Measurements from ENCODE around the gene ZNF492. TPM values are rescaled to one million over a fixed set of nuclear protein-coding genes. Genes with fewer than 3 reads are reported as not detected.

The ZNF492 gene
- total and polyA plus RNA-seq, 2 of the 8 experiments (the other 6 are each of a cell fraction or from before 2014, with no cell fraction given), result not detected

DNA sequence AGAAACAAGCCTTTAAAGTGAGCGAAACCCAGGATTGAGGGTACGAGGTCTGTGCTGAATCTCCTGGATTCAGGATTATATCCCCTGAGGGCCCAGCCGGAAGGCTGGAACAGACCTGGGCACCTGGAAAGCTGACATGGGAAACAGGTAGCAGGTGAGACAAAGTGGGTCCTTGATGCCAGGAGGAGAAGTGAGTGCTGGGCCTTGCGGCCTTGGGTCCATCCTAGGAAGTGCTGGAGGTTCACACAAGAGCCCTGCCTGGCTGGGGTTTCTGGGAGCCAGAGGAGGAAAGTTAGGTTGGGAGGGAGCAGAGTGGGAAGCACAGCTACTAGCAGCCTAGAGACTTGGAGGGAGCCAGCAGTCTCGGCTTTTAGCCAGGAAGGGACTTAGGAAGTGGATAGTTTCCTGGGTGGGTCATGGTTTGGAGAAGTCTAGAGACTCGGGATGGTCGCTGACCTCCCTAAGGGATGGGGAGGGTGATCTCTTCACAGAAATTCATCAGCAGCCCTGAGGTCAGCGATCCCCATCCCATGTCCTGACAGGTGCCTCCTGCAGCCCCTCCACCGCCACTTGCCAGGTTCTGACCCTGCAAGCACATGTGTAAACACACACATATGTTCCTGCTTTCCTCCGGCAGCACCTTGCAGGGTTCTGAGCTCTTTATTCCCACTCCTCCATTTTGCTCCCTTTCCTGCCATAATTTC lies 29.4 kb upstream of the ZNF492 start:
- H3K18ac ChIP-seq (ENCODE audit: extremely low read depth, low read length), result no peak overlapping the region
- H3K9ac ChIP-seq (replicated peaks in 1 of 4; ENCODE audit: extremely low read depth in 1 of 4, low read depth in 3 of 4, low read length in 3 of 4), result no peak overlapping the region
- H3K4me3 ChIP-seq (ENCODE audit: extremely low read depth in 1 of 4, insufficient read depth in 2 of 4, low read depth in 3 of 4, low read length in 4 of 4), result no peak overlapping the region
- no peak overlapping the region for H2BK15ac ChIP-seq (ENCODE audit: low read length)
- WGBS, 2 experiments (ENCODE audit: extremely low coverage in 1 of 2, insufficient coverage in 1 of 2, insufficient read length in 1 of 2, insufficient replicate concordance in 2 of 2, low coverage in 1 of 2, low lambda C conversion rate in 2 of 2, missing lambda C conversion rate in 1 of 2), result 78% methylated on average over 8 of the region's 10 CpGs; no CpG with 5 or more reads in 1 of the 2 experiments
- no peaks in the 10 kb centered on the region for H4K20me1 ChIP-seq (replicated peaks in 1 of 2; ENCODE audit: control insufficient read depth in 1 of 2, insufficient read depth in 2 of 2, low read length in 2 of 2)
- CTCF ChIA-PET (ENCODE audit: partially characterized antibody), result no interaction called here
- no peak overlapping the region for H3K27ac ChIP-seq (ENCODE audit: low read depth, low read length)
- H3K4me2 ChIP-seq (ENCODE audit: insufficient read depth in 1 of 2, low read depth in 2 of 2, low read length in 2 of 2), result no peak overlapping the region
- no peaks in the 10 kb centered on the region for H3K4me1 ChIP-seq (replicated peaks in 1 of 4; ENCODE audit: control insufficient read depth in 3 of 4, insufficient read depth in 4 of 4, low read length in 3 of 4)
- no peak overlapping the region for H2AFZ ChIP-seq (ENCODE audit: low read length)
- peaks cover 79 to 94% of the 10 kb centered on the region in 2 experiments for H3K9me3 ChIP-seq (ENCODE audit: insufficient read depth in 2 of 2, low read depth in 1 of 2, low read length in 1 of 2)
- no peak overlapping the region for H3K4ac ChIP-seq (replicated peaks; ENCODE audit: insufficient read length, low read depth, low read length)
- FAIRE-seq (no peak), DNase-seq (ENCODE audit: low read depth in 1 of 2, low spot score in 2 of 2) (no peak)
- no peak overlapping the region for H2AK5ac ChIP-seq (ENCODE audit: low read depth, low read length)
- no peak for TF ChIP-seq RFX5 (IDR thresholded peaks at IDR 0.05; ENCODE audit: borderline replicate concordance, low read depth, low read length)
- no peak for TF ChIP-seq CTCF (IDR thresholded peaks at IDR 0.05; ENCODE audit: control extremely low read depth in 1 of 3, insufficient read depth in 1 of 3, low read depth in 1 of 3, low read length in 3 of 3)
- no peak for TF ChIP-seq SIN3A (conservative IDR thresholded peaks at IDR 0.05 in 1 of 2, IDR thresholded peaks at IDR 0.05 in 1 of 2; ENCODE audit: low read depth in 1 of 2, low read length in 2 of 2)
- no peak for TF ChIP-seq POU5F1 (IDR thresholded peaks at IDR 0.05; ENCODE audit: low read depth, low read length)
- no peak for TF ChIP-seq JUN (IDR thresholded peaks at IDR 0.05; ENCODE audit: low read depth, low read length)
- TF ChIP-seq, protein P1, sequence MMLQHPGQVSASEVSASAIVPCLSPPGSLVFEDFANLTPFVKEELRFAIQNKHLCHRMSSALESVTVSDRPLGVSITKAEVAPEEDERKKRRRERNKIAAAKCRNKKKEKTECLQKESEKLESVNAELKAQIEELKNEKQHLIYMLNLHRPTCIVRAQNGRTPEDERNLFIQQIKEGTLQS (IDR thresholded peaks at IDR 0.05; ENCODE audit: insufficient read depth, low read depth, low read length), result no peak
- H4K91ac ChIP-seq (replicated peaks; ENCODE audit: insufficient read length, low read length), result no peak overlapping the region
- H2BK20ac ChIP-seq (ENCODE audit: low read length), result no peak overlapping the region
- H2BK5ac ChIP-seq (ENCODE audit: low read depth, low read length), result no peak overlapping the region
- H3K27me3 ChIP-seq (replicated peaks in 1 of 4; ENCODE audit: control insufficient read depth in 3 of 4, extremely low read depth in 1 of 4, insufficient read depth in 3 of 4, low read length in 3 of 4), result no peaks in the 10 kb centered on the region
- H3K79me1 ChIP-seq (ENCODE audit: low read depth, low read length), result no peaks in the 10 kb centered on the region
- H3K79me2 ChIP-seq (ENCODE audit: control insufficient read depth in 1 of 2, insufficient read depth in 2 of 2, low read length in 2 of 2), result no peaks in the 10 kb centered on the region
- H3K23me2 ChIP-seq (ENCODE audit: low read depth, low read length), result no peaks in the 10 kb centered on the region
- POLR2A ChIA-PET (ENCODE audit: partially characterized antibody), result no interaction called here
- H3K36me3 ChIP-seq (ENCODE audit: control insufficient read depth in 2 of 4, insufficient read depth in 4 of 4, low read length in 3 of 4), result no peaks in the 10 kb centered on the region
- H2BK120ac ChIP-seq (replicated peaks; ENCODE audit: low read depth, low read length), result no peak overlapping the region
- no peak overlapping the region for H4K5ac ChIP-seq (ENCODE audit: insufficient read length, low read depth, low read length)
- no peak overlapping the region for H4K8ac ChIP-seq (ENCODE audit: extremely low read depth, insufficient read depth, low read length)
- no peak overlapping the region for H2BK12ac ChIP-seq (ENCODE audit: low read depth, low read length)
- no peak overlapping the region for H3K14ac ChIP-seq (ENCODE audit: insufficient read length)
- no peak overlapping the region for H3K23ac ChIP-seq (ENCODE audit: insufficient read length)
- no peak overlapping the region for H3K56ac ChIP-seq (replicated peaks; ENCODE audit: insufficient read length, low read depth, low read length)

Measured in H1 (cell line).